ENCODE results near the gene SLC22A23. TPM values are rescaled to one million over a fixed set of nuclear protein-coding genes. Genes with fewer than 3 reads are reported as not detected.

The SLC22A23 gene
- total RNA-seq, 6 donors from 2014 or later: 18.2 to 73.1 (median 28.3) TPM

- peak overlapping the region in 1 of 4 donors; percentile 38 for H3K27ac ChIP-seq
- no peak for TF ChIP-seq EP300 (IDR thresholded peaks at IDR 0.05)
- TF ChIP-seq POLR2A (IDR thresholded peaks at IDR 0.05): no peak
- peak in 1 of 2 donors; percentile 52 for TF ChIP-seq POLR2AphosphoS5 (IDR thresholded peaks at IDR 0.05)
- H3K36me3 ChIP-seq: peaks cover 0 to 7% (median 2%) of the 10 kb centered on the region in 4 donors
- H3K9me3 ChIP-seq: no peaks in the 10 kb centered on the region
- DNase-seq (peak in 1 of 2 donors; percentile 52), ATAC-seq (ENCODE audit: low FRiP score in 2 of 2) (no peak)
- WGBS, 2 donors: 73 to 90% methylated on average over 13 to 17 of the region's 17 CpGs
- no peaks in the 10 kb centered on the region for H3K27me3 ChIP-seq
- no peak overlapping the region for H3K4me3 ChIP-seq
- peaks cover 10 to 24% (median 18%) of the 10 kb centered on the region in 4 donors for H3K4me1 ChIP-seq
Measured at GRCh38 chr6:3284436-3284876, 172.4 kb downstream of the SLC22A23 start.

GRCh38 chr6:3283641-3284435 lies 173.0 kb downstream of the SLC22A23 start:
- Histone ChIP-seq H3K27me3 (no peaks in the 10 kb centered on the region), H3K9me3 (no peaks in the 10 kb centered on the region), H3K36me3 (peaks cover 0 to 7% (median 2%) of the 10 kb centered on the region in 4 donors), H3K4me3 (no peak overlapping the region), H3K27ac (peak overlapping the region in 1 of 4 donors; percentile 38), H3K4me1 (peaks cover 10 to 24% (median 18%) of the 10 kb centered on the region in 4 donors)
- no peak for TF ChIP-seq EP300 (IDR thresholded peaks at IDR 0.05)
- TF ChIP-seq POLR2A (IDR thresholded peaks at IDR 0.05): no peak
- TF ChIP-seq CTCF (IDR thresholded peaks at IDR 0.05): no peak
- TF ChIP-seq POLR2AphosphoS5 (IDR thresholded peaks at IDR 0.05): no peak
- 92 to 100% methylated on average over 10 to 23 of the region's 23 CpGs for WGBS, 2 donors
- DNase-seq (no peak), ATAC-seq (ENCODE audit: low FRiP score in 2 of 2) (no peak)

GRCh38 chr6:3283241-3283640 lies 173.6 kb downstream of the SLC22A23 start:
- Histone ChIP-seq H3K27me3 (no peaks in the 10 kb centered on the region), H3K4me1 (peaks cover 10 to 24% (median 18%) of the 10 kb centered on the region in 4 donors), H3K27ac (peak overlapping the region in 1 of 4 donors; percentile 38), H3K4me3 (no peak overlapping the region), H3K36me3 (peaks cover 0 to 7% (median 2%) of the 10 kb centered on the region in 4 donors), H3K9me3 (no peaks in the 10 kb centered on the region)
- DNase-seq (no peak), ATAC-seq (ENCODE audit: low FRiP score in 2 of 2) (no peak)
- WGBS, 2 donors: 90 to 100% methylated on average over 9 to 10 of the region's 10 CpGs
- no peak for TF ChIP-seq EP300 (IDR thresholded peaks at IDR 0.05)
- no peak for TF ChIP-seq CTCF (IDR thresholded peaks at IDR 0.05)
- TF ChIP-seq POLR2AphosphoS5 (IDR thresholded peaks at IDR 0.05): no peak
- no peak for TF ChIP-seq POLR2A (IDR thresholded peaks at IDR 0.05)

- TF ChIP-seq POLR2A (IDR thresholded peaks at IDR 0.05): no peak
- Histone ChIP-seq H3K4me3 (no peak overlapping the region), H3K36me3 (peaks cover 0 to 7% (median 2%) of the 10 kb centered on the region in 4 donors), H3K9me3 (no peaks in the 10 kb centered on the region), H3K4me1 (peaks cover 10 to 24% (median 18%) of the 10 kb centered on the region in 4 donors), H3K27ac (peak overlapping the region; percentile 28 to 57 (median 44)), H3K27me3 (no peaks in the 10 kb centered on the region)
- ATAC-seq (ENCODE audit: low FRiP score in 2 of 2): no peak
- no peak for DNase-seq
- 93 to 96% methylated on average over 20 of the region's 20 CpGs for WGBS, 2 donors
Measured at GRCh38 chr6:3282476-3283236, 174.2 kb downstream of the SLC22A23 start.

GRCh38 chr6:3281631-3282475 lies 175.0 kb downstream of the SLC22A23 start:
- Histone ChIP-seq H3K4me1 (peaks cover 10 to 24% (median 18%) of the 10 kb centered on the region in 4 donors), H3K36me3 (peaks cover 0 to 7% (median 2%) of the 10 kb centered on the region in 4 donors), H3K4me3 (no peak overlapping the region), H3K27me3 (no peaks in the 10 kb centered on the region), H3K27ac (peak overlapping the region; percentile 28 to 57 (median 44)), H3K9me3 (no peaks in the 10 kb centered on the region)
- DNase-seq: peak in 1 of 2 donors; percentile 18
- ATAC-seq (ENCODE audit: low FRiP score in 2 of 2): peak in 1 of 2 donors; percentile 63
- no peak for TF ChIP-seq EP300 (IDR thresholded peaks at IDR 0.05)
- no peak for TF ChIP-seq POLR2AphosphoS5 (IDR thresholded peaks at IDR 0.05)
- no peak for TF ChIP-seq CTCF (IDR thresholded peaks at IDR 0.05)
- no peak for TF ChIP-seq POLR2A (IDR thresholded peaks at IDR 0.05)
- 51 to 57% methylated on average over 9 to 13 of the region's 13 CpGs for WGBS, 2 donors
